ENCODE results near the gene LARGE1.

DNA sequence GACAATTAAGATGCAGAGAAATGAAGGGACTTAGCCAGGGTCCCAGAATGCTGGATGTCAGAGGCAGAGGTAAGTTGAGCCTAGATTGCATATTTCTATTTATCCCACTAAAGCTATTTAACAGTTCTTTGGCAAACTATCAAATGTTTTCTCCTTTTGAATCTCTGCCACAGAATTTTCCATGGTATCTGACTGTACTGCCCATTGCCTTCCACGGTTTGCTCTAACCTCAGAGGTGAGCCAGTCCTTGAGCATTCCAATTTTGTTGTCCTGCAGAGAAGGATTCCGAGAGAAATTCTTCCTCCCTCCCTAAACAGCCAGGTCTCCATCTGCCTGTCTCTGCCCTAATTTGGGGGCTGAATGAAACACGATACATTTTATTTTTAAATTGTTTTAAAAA, 493.8 kb downstream of the LARGE1 start:
- TF ChIP-seq CTCF (conservative IDR thresholded peaks at IDR 0.05; ENCODE audit: low read length) (no peak), EZH2phosphoT487 (IDR thresholded peaks at IDR 0.05; ENCODE audit: borderline replicate concordance) (no peak)
